Aorta (tissue), 5 donors: Measurements from ENCODE around the gene PIM2. TPM values are rescaled to one million over a fixed set of nuclear protein-coding genes. Genes with fewer than 3 reads are reported as not detected.

Experiments used
- ATAC-seq: fragments of 200-7000 bp; cut with Tn5 transposase; one replicate; pipeline ENCODE4 v1.9.1; 2022; ENCODE audit warnings: moderate library complexity; ENCODE audit not compliant: low FRiP score
- DNase-seq, 2 donors: peaks; one replicate each; pipeline ENCODE4 v3.0.0-alpha.2; 2020
- H3K27ac ChIP-seq, 2 donors: one replicate each; pipeline ENCODE4 v1.5.1; 2013; ENCODE audit warnings: low read length in 2 of 2, mild to moderate bottlenecking in 2 of 2, moderate library complexity in 2 of 2, control low read depth in 1 of 2, inconsistent platforms in 1 of 2, low read depth in 1 of 2
- H3K27me3 ChIP-seq, 2 donors: one replicate each; pipeline ENCODE4 v1.6.1; 2013; ENCODE audit warnings: control low read depth in 1 of 2, low read length in 1 of 2, mild to moderate bottlenecking in 1 of 2, moderate library complexity in 1 of 2; ENCODE audit not compliant: insufficient read depth in 2 of 2, control insufficient read depth in 1 of 2
- H3K36me3 ChIP-seq, 2 donors: one replicate each; pipeline ENCODE4 v1.6.1; 2013; ENCODE audit warnings: control low read depth in 1 of 2, low read length in 1 of 2, mild to moderate bottlenecking in 1 of 2; ENCODE audit not compliant: insufficient read depth in 2 of 2, control insufficient read depth in 1 of 2
- H3K4me1 ChIP-seq, 2 donors: one replicate each; pipeline ENCODE4 v1.6.1; 2013; ENCODE audit warnings: low read length in 2 of 2, control low read depth in 1 of 2, mild to moderate bottlenecking in 1 of 2, moderate library complexity in 1 of 2; ENCODE audit not compliant: insufficient read depth in 2 of 2, control insufficient read depth in 1 of 2
- H3K4me3 ChIP-seq, 2 donors: one replicate each; pipeline ENCODE4 v1.5.1; 2013; ENCODE audit warnings: low read length in 2 of 2, control low read depth in 1 of 2, mild to moderate bottlenecking in 1 of 2
- H3K9me3 ChIP-seq: one replicate; pipeline ENCODE4 v1.6.1; 2013; ENCODE audit warnings: mild to moderate bottlenecking, low read length; ENCODE audit not compliant: control insufficient read depth
- WGBS, 2 donors: extraction: QIAGEN DNeasy Blood & Tissue Kit; methylation state at CpG; one replicate each; pipeline ENCODE4 v1.1.7; 2013; 5-methylcytosine and 5-hydroxymethylcytosine counted together
- intact Hi-C, 2 donors: fragments of 100-400 bp; cut with DNase I; formaldehyde crosslinking; loops; one replicate each; pipeline versions ENCODE4 v1.14.2 to v1.15.0; 2022
- long read RNA-seq, 2 donors: library from polyadenylated mRNA; unstranded; transcript quantifications; one replicate each; pipeline ENCODE4 v2.0.0, GENCODE V29; 2020 to 2021
- polyA plus RNA-seq, 2 donors: library from polyadenylated mRNA; stranded (reverse); fragments of 200-250 nt; gene quantifications; one replicate each; pipeline ENCODE4 v1.2.3, GENCODE V29; 2013
- total RNA-seq, 2 donors: library from RNA; stranded (reverse); fragmentation: NEBNext Ultra II Directional; extraction: Animal tissue kit (Norgen Biotek cat#: 25700); gene quantifications; one replicate each; pipeline ENCODE4 v1.2.1, GENCODE V29; 2021
- donor health status: healthy with polysubstance abuse.
- donor health status: Bipolar disorder and iron deficiency.
- donor health status: DM: no; HTN: no; CAD: no.
- donor health status: DM: no; HTN: no; CAD: no.
- donor health status: DM: yes; HTN: yes; CAD: no.

PIM2 gene
- 1 to 10 TPM; 8.1 to 9.2 TPM for total RNA-seq
- polyA plus RNA-seq = 1 to 10 TPM; 3.6 to 5.1 TPM
- long read RNA-seq, donor 1, transcript PIM2-201 (6 exons, 2,075 nt) = major isoform, 7 of 13 reads
- long read RNA-seq, donor 1, partial matches to known transcripts = 4 of 13 reads
- long read RNA-seq, donor 1, other reads (novel, unspliced or antisense) = 1 of 13 reads
- long read RNA-seq, donor 2, partial matches to known transcripts = 1 of 3 reads
- long read RNA-seq, donor 2, other reads (novel, unspliced or antisense) = 0 of 3 reads

DNA sequence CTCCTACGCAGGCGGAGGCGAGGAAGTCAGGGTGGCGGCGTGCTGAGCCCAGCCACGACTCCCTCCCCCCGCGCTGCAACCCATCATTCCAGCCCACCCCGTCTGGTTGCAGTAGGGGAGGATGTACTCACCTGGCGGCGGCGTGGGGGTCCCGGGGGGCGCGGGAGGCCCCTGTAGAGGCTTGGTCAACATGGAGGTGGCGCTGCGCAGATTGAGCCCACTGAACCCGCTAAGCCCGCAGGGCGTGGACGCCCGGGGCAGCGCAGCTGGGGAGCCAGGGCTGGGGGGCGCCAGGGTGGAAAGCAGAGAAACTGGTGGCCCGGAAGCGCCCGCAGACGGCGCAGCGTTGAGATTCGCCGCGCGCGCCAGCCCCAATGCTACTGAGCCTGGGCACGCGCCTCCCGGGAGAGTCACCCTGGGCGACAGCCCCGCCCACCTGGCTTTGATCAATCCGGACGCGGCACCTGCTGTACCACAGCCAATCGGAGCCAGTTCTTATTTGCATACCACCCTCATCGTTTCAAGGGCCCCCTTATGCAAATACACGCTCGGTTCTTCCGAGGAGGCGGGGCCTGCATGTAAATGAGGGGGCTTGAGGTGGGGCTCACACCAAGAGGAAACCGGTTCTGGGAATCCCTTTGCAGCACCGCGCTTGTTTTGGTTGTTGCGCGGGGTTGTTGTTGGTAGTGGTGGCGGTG, at the start of gene PIM2:
PIM2 (minus strand) TSS at position 382 of the 698 bp plus-strand sequence; CDS start at position 192, 190 bp downstream.
- no peaks in the 10 kb centered on the region for H3K4me1 ChIP-seq
- no peaks in the 10 kb centered on the region for H3K9me3 ChIP-seq
- intact Hi-C loops = loop anchor here in 1 of 2 donors (5.0 kb wide), 1 partner anchor 39 kb away; the partner anchor contains the start of gene OTUD5
- 0 to 32% methylated on average over 55 of the region's 55 CpGs for WGBS, 2 donors
- H3K36me3 ChIP-seq = peaks cover 0 to 4% of the 10 kb centered on the region in 2 donors
- H3K27ac ChIP-seq = peak within 1 kb of the TSS in 1 of 2 donors; percentile 87
- ATAC-seq = peak; percentile 84
- no peaks in the 10 kb centered on the region for H3K27me3 ChIP-seq
- peak; percentile 93 to 94 for DNase-seq
- peak within 1 kb of the TSS in 1 of 2 donors; percentile 39 for H3K4me3 ChIP-seq

GRCh38 chrX:48968377-48968776, 49.6 kb upstream of the PIM2 start:
- ATAC-seq = no peak
- H3K36me3 ChIP-seq = no peaks in the 10 kb centered on the region
- H3K4me1 ChIP-seq = no peaks in the 10 kb centered on the region
- DNase-seq = no peak
- no peak overlapping the region for H3K4me3 ChIP-seq
- no peaks in the 10 kb centered on the region for H3K27me3 ChIP-seq
- no peaks in the 10 kb centered on the region for H3K9me3 ChIP-seq
- WGBS, 2 donors = 42 to 83% methylated on average over 1 of the region's 1 CpG
- H3K27ac ChIP-seq = no peak overlapping the region
- intact Hi-C loops = no loop called here

GRCh38 chrX:48966796-48967579, 48.2 kb upstream of the PIM2 start:
- H3K27me3 ChIP-seq = no peaks in the 10 kb centered on the region
- H3K36me3 ChIP-seq = no peaks in the 10 kb centered on the region
- peak overlapping the region in 1 of 2 donors; percentile 10 for H3K27ac ChIP-seq
- intact Hi-C loops = no loop called here
- DNase-seq (peak in 1 of 2 donors; percentile 27), ATAC-seq (no peak)
- no peak overlapping the region for H3K4me3 ChIP-seq
- H3K9me3 ChIP-seq = no peaks in the 10 kb centered on the region
- no peaks in the 10 kb centered on the region for H3K4me1 ChIP-seq
- 73 to 80% methylated on average over 15 of the region's 15 CpGs for WGBS, 2 donors

GRCh38 chrX:48965959-48966358, 47.1 kb upstream of the PIM2 start:
- ATAC-seq (no peak), DNase-seq (peak in 1 of 2 donors; percentile 35)
- 91 to 93% methylated on average over 14 of the region's 14 CpGs for WGBS, 2 donors
- no peaks in the 10 kb centered on the region for H3K4me1 ChIP-seq
- H3K36me3 ChIP-seq = no peaks in the 10 kb centered on the region
- H3K4me3 ChIP-seq = no peak overlapping the region
- H3K27ac ChIP-seq = no peak overlapping the region
- no peaks in the 10 kb centered on the region for H3K27me3 ChIP-seq
- intact Hi-C loops = no loop called here
- H3K9me3 ChIP-seq = no peaks in the 10 kb centered on the region

- Histone ChIP-seq H3K4me1 (peaks cover 0 to 2% of the 10 kb centered on the region in 2 donors), H3K4me3 (no peak overlapping the region), H3K27me3 (no peaks in the 10 kb centered on the region), H3K27ac (peak overlapping the region in 1 of 2 donors; percentile 34), H3K9me3 (no peaks in the 10 kb centered on the region), H3K36me3 (no peaks in the 10 kb centered on the region)
- no peak for ATAC-seq
- intact Hi-C loops = no loop called here
- DNase-seq = peak in 1 of 2 donors; percentile 46
- 13 to 29% methylated on average over 5 of the region's 5 CpGs for WGBS, 2 donors
These were observed 42.8 kb upstream of the PIM2 start for GRCh38 chrX:48961585-48962091.

DNA sequence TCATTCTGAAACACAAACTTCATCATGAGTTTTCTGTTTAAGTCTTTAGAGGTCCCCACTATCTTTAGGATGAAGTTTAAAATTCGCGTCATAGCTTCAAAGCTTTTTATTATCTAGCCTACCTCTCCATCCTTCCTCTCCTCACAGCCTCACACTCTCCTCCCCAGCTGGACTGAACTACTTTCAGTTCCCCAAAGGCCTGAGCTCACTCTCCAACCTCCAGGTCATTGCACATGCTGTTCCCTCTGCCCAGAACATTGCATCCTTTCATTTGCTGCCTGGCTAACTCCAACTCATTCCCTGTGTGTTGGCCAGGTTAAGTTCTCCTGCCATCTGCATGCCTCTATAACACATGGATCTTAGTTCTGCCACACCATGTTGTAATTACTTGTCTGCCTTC, 41.5 kb upstream of the PIM2 start:
- Histone ChIP-seq H3K27me3 (no peaks in the 10 kb centered on the region), H3K36me3 (no peaks in the 10 kb centered on the region), H3K4me1 (peaks cover 0 to 2% of the 10 kb centered on the region in 2 donors), H3K4me3 (no peak overlapping the region), H3K9me3 (no peaks in the 10 kb centered on the region), H3K27ac (no peak overlapping the region)
- DNase-seq (peak in 1 of 2 donors; percentile 17), ATAC-seq (no peak)
- WGBS, 2 donors = 79 to 94% methylated on average over 2 of the region's 2 CpGs
- intact Hi-C loops = no loop called here

DNA sequence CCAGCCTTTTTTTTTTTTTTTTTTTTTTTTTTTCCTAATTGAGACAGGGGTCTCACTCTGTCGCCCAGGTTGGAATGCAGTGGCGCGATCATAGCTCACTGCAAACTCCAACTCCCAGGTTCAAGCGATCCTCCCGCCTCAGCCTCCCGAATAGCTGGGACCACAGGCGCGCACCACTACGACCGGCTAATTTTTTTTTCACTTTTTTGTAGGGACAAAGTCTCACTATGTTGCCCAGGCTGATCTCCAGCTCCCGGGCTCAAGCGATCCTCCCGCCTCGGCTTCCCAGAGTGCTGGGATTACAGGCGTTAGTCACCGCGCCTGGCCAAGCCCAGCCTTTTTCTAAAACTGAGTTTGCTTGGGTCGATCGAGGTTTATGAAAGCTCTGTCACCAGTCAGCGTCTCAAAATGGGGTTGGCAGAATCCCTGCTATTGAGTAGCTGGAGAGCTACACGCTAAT, 39.8 kb upstream of the PIM2 start:
- intact Hi-C loops = loop anchor here in 1 of 2 donors (5.0 kb wide), 2 partner anchors 41 to 84 kb away; partner anchors contain the start of genes PIM2 and TFE3

More for the DNA sequence above, 39.8 kb upstream of the PIM2 start:
- WGBS, 2 donors = 0 to 37% methylated on average over 21 of the region's 21 CpGs
- peak; percentile 75 to 85 for DNase-seq
- Histone ChIP-seq H3K9me3 (no peaks in the 10 kb centered on the region), H3K4me3 (peak overlapping the region in 1 of 2 donors; percentile 20), H3K36me3 (no peaks in the 10 kb centered on the region), H3K27me3 (no peaks in the 10 kb centered on the region), H3K4me1 (peaks cover 0 to 2% of the 10 kb centered on the region in 2 donors), H3K27ac (peak overlapping the region in 1 of 2 donors; percentile 76)
- peak; percentile 35 for ATAC-seq
